DOHH2 (cell line): ENCODE measurements around the gene RIMKLB.

Experiments used
- EZH2phosphoT487 ChIP-seq: fragments of 200-600 bp; sonication (generic); IDR thresholded peaks from 2 replicates; pipeline ENCODE4 v1.6.1; 2017; ENCODE audit warnings: borderline replicate concordance, mild to moderate bottlenecking, antibody characterized with exemption, low read length, moderate library complexity, mixed read lengths
- TF ChIP-seq, protein P1 (sequence below): fragments of 200-600 bp; sonication (generic); IDR thresholded peaks from one replicate; pipeline ENCODE4 v1.5.1; 2014; ENCODE audit warnings: antibody characterized with exemption, mild to moderate bottlenecking, low read depth, low read length; ENCODE audit not compliant: poor library complexity, severe bottlenecking

GRCh38 chr12:8785499-8785898 lies 87.7 kb downstream of the RIMKLB start:
- TF ChIP-seq, protein P1, sequence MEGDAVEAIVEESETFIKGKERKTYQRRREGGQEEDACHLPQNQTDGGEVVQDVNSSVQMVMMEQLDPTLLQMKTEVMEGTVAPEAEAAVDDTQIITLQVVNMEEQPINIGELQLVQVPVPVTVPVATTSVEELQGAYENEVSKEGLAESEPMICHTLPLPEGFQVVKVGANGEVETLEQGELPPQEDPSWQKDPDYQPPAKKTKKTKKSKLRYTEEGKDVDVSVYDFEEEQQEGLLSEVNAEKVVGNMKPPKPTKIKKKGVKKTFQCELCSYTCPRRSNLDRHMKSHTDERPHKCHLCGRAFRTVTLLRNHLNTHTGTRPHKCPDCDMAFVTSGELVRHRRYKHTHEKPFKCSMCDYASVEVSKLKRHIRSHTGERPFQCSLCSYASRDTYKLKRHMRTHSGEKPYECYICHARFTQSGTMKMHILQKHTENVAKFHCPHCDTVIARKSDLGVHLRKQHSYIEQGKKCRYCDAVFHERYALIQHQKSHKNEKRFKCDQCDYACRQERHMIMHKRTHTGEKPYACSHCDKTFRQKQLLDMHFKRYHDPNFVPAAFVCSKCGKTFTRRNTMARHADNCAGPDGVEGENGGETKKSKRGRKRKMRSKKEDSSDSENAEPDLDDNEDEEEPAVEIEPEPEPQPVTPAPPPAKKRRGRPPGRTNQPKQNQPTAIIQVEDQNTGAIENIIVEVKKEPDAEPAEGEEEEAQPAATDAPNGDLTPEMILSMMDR, result no peak
- no peak for TF ChIP-seq EZH2phosphoT487
